Liver (tissue), 9 donors: ENCODE measurements around the gene UTF1. TPM values are rescaled to one million over a fixed set of nuclear protein-coding genes. Genes with fewer than 3 reads are reported as not detected.

ENCODE experiments used
- DNase-seq: peaks from one replicate; pipeline ENCODE4 v3.0.0-alpha.2; 2017; ENCODE audit warnings: low spot score
- H3K27ac ChIP-seq, 2 donors: one replicate each; pipeline ENCODE4 v1.7.0; 2013; ENCODE audit warnings: inconsistent platforms in 2 of 2, low read length in 2 of 2, control low read depth in 1 of 2, low read depth in 1 of 2, mild to moderate bottlenecking in 1 of 2
- H3K27me3 ChIP-seq, 4 donors: one replicate each; pipeline versions ENCODE4 v1.6.1 to v1.7.0; 2013; ENCODE audit warnings: low read length in 3 of 4, inconsistent platforms in 1 of 4, mild to moderate bottlenecking in 1 of 4, moderate library complexity in 1 of 4; ENCODE audit not compliant: control insufficient read depth in 4 of 4, insufficient read depth in 4 of 4
- H3K36me3 ChIP-seq, 4 donors: one replicate each; pipeline versions ENCODE4 v1.6.1 to v1.7.0; 2013; ENCODE audit warnings: low read length in 3 of 4, mild to moderate bottlenecking in 3 of 4, low read depth in 1 of 4, moderate library complexity in 1 of 4; ENCODE audit not compliant: control insufficient read depth in 4 of 4, insufficient read depth in 3 of 4
- H3K4me1 ChIP-seq, 4 donors: one replicate each; pipeline versions ENCODE4 v1.6.1 to v1.7.0; 2013; ENCODE audit warnings: low read length in 3 of 4, mild to moderate bottlenecking in 3 of 4, moderate library complexity in 1 of 4; ENCODE audit not compliant: control insufficient read depth in 4 of 4, insufficient read depth in 4 of 4
- H3K4me3 ChIP-seq, 3 donors: one replicate each; pipeline versions ENCODE4 v1.6.1 to v1.7.0; 2013; ENCODE audit warnings: low read length in 3 of 3, control low read depth in 1 of 3, low read depth in 1 of 3, mild to moderate bottlenecking in 1 of 3
- H3K9ac ChIP-seq, 2 donors: one replicate each; pipeline ENCODE4 v1.7.0; 2013; ENCODE audit warnings: low read length in 2 of 2, mild to moderate bottlenecking in 2 of 2, moderate library complexity in 2 of 2, control low read depth in 1 of 2, low read depth in 1 of 2
- H3K9me3 ChIP-seq, 4 donors: one replicate each; pipeline versions ENCODE4 v1.6.1 to v1.7.0; 2013; ENCODE audit warnings: low read length in 3 of 4; ENCODE audit not compliant: control insufficient read depth in 4 of 4
- ATF3 ChIP-seq: IDR thresholded peaks from 2 replicates; pipeline ENCODE4 v1.6.1; 2016; ENCODE audit warnings: antibody characterized with exemption
- FOXA2 ChIP-seq: IDR thresholded peaks from 2 replicates; pipeline ENCODE4 v1.6.1; 2016; ENCODE audit warnings: antibody characterized with exemption
- GABPA ChIP-seq, 2 donors: IDR thresholded peaks in 1 of 2; conservative IDR thresholded peaks in 1 of 2; 2 replicates each; pipeline ENCODE4 v1.6.1; 2016; ENCODE audit warnings: antibody characterized with exemption in 2 of 2, mild to moderate bottlenecking in 1 of 2, moderate library complexity in 1 of 2
- HNF4A ChIP-seq, 2 donors: conservative IDR thresholded peaks; 2 replicates each; pipeline ENCODE4 v1.6.1; 2016; ENCODE audit warnings: antibody characterized with exemption in 2 of 2, mild to moderate bottlenecking in 2 of 2
- HNF4G ChIP-seq: IDR thresholded peaks from 2 replicates; pipeline ENCODE4 v1.6.1; 2016; ENCODE audit warnings: antibody characterized with exemption
- NR2F2 ChIP-seq: IDR thresholded peaks from 2 replicates; pipeline ENCODE4 v1.6.1; 2016; ENCODE audit warnings: antibody characterized with exemption
- RAD21 ChIP-seq, 2 donors: IDR thresholded peaks; 2 replicates each; pipeline ENCODE4 v1.6.1; 2016; ENCODE audit warnings: antibody characterized with exemption in 2 of 2, mild to moderate bottlenecking in 2 of 2
- REST ChIP-seq: IDR thresholded peaks from 2 replicates; pipeline ENCODE4 v1.6.1; 2016; ENCODE audit warnings: antibody characterized with exemption, mild to moderate bottlenecking
- RXRA ChIP-seq, 2 donors: IDR thresholded peaks; 2 replicates each; pipeline ENCODE4 v1.6.1; 2017 to 2018; ENCODE audit warnings: antibody characterized with exemption in 2 of 2, mild to moderate bottlenecking in 1 of 2
- SP1 ChIP-seq: IDR thresholded peaks from 2 replicates; pipeline ENCODE4 v1.6.1; 2018; ENCODE audit warnings: antibody characterized with exemption, mild to moderate bottlenecking
- TAF1 ChIP-seq: conservative IDR thresholded peaks from 2 replicates; pipeline ENCODE4 v1.6.1; 2016; ENCODE audit warnings: antibody characterized with exemption, mild to moderate bottlenecking
- YY1 ChIP-seq: IDR thresholded peaks from 2 replicates; pipeline ENCODE4 v1.6.1; 2016; ENCODE audit warnings: antibody characterized with exemption, mild to moderate bottlenecking
- ZBTB33 ChIP-seq: IDR thresholded peaks from 2 replicates; pipeline ENCODE4 v1.6.1; 2016; ENCODE audit warnings: antibody characterized with exemption
- WGBS: extraction: QIAGEN DNeasy Blood & Tissue Kit; methylation state at CpG from one replicate; pipeline ENCODE4 v1.1.7; 2013; 5-methylcytosine and 5-hydroxymethylcytosine counted together
- polyA plus RNA-seq, 2 donors: library from polyadenylated mRNA; stranded (reverse) in 1 of 2; unstranded in 1 of 2; fragments of 200-250 nt in 1 of 2; fragments of >200 nt in 1 of 2; fragmentation: Nextera tagmentation in 1 of 2; extraction: Ambion mirVana in 1 of 2; gene quantifications; one replicate each; pipeline versions ENCODE4 v1.2.1 to v1.2.3, GENCODE V29; 2013 to 2015
- total RNA-seq, 2 donors: library from RNA; depleted of rRNA; stranded (reverse); fragments of >200 nt; gene quantifications; one replicate each; pipeline ENCODE4 v1.2.3, GENCODE V29; 2014
- donor health status: healthy.
- donor health status: healthy.
- donor health status: healthy.
- donor health status: healthy.
- donor health status: healthy.

The UTF1 gene
- total and polyA plus RNA-seq, 4 donors: not detected

GRCh38 chr10:133196221-133196915 is 33.6 kb upstream of the UTF1 start:
- no peak for DNase-seq

More at GRCh38 chr10:133196221-133196915, 33.6 kb upstream of the UTF1 start:
- H3K9me3 ChIP-seq: no peaks in the 10 kb centered on the region
- H3K4me3 ChIP-seq: no peak overlapping the region
- no peak for TF ChIP-seq REST
- TF ChIP-seq GABPA (IDR thresholded peaks at IDR 0.05 in 1 of 2, conservative IDR thresholded peaks at IDR 0.05 in 1 of 2): no peak
- TF ChIP-seq HNF4A (conservative IDR thresholded peaks at IDR 0.05): no peak
- TF ChIP-seq TAF1: no peak
- TF ChIP-seq HNF4G: no peak
- TF ChIP-seq FOXA2: no peak
- no peak for TF ChIP-seq YY1
- TF ChIP-seq NR2F2: no peak
- no peak for TF ChIP-seq ATF3
- TF ChIP-seq RAD21 (IDR thresholded peaks at IDR 0.05): no peak
- no peak for TF ChIP-seq SP1
- TF ChIP-seq RXRA (IDR thresholded peaks at IDR 0.05): no peak
- TF ChIP-seq ZBTB33: no peak
- 84% methylated on average over 24 of the region's 24 CpGs for WGBS
- H3K27ac ChIP-seq: no peak overlapping the region
- no peak overlapping the region for H3K9ac ChIP-seq
- H3K27me3 ChIP-seq: no peaks in the 10 kb centered on the region
- H3K36me3 ChIP-seq: peaks cover 0 to 8% (median 0%) of the 10 kb centered on the region in 4 donors
- H3K4me1 ChIP-seq: no peaks in the 10 kb centered on the region
